Stimulated activated CD8-positive, alpha-beta memory T cell treated with anti-CD3 and anti-CD28 coated beads, Interleukin-7, amount 100 ng/mL, for 1 hour (primary cell): ENCODE results near the gene UGT1A7.

Source experiments
- DNase-seq, 2 donors: peaks; one replicate each; pipeline ENCODE4 v3.0.0-alpha.2; 2020; ENCODE audit warnings: low read depth in 2 of 2

The UGT1A7 gene

DNA sequence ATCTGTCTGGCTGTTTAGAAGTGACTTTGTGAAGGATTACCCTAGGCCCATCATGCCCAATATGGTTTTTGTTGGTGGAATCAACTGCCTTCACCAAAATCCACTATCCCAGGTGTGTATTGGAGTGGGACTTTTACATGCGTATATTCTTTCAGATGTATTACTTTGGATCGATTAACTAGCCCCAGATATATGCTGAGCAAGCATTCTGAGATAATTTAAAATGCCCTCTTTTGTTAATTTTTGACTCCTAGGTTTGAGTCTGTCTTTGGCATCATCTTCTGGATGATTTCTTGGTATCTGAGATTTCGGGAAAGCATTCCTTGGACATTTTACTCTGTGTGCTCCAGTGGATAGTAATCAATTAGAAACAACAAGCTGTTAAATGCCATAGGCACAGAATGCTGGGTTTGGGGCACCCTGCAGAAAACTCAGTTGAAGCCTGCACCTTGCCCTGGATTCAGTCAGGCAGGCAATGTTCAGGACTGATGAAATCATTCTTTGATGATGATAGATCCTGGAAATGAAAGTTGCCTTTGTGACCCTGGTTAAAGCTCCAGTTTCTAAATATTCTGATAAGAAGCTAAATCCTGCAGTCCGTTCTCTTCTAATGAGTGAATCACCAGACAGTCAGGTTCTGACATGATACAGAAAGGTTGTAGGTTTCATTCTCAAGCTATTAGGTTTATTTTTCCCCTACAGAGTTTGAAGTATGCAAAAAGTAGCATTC, 79.5 kb downstream of the UGT1A7 start:
- no peak for DNase-seq

DNA sequence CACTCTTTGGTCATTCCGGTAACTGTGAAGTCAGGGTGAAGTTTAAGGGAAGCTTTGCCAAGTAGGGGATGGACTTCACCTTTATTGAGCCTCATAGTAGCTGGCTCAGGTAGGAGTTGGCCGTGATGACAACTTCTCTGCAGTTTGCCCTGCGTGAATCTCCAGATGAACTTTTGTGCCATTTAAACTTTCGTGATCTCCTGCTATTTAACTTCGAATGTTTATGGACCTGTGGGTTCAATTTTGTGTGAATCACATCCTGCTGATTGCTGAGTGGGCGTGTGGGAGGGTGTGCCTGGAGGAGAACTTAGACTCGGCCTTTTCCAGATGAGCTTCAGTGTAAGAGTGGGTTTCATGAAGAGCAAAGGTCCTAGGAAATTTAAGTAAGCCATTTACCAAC, 82.6 kb downstream of the UGT1A7 start:
- no peak for DNase-seq

DNA sequence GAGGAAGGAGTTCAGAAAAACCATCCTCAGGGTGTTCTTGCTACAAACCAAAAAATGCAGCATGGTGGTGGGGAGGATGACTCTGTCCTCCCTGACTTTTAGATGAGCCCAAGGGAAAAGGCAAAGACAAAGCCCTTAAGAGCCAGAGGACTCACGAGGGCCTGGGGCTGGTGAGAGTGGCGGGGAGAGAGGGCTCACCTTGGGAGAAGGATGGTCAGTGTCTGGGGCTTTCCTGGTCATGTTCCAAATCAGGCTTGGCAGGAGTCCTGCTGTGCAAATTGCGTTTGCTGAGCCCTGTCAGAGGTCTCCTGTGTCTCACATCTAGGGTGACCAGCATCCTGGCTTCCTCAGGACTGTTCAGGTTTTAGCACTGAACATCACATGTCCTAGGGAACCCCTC, 83.1 kb downstream of the UGT1A7 start:
- DNase-seq: no peak

DNA sequence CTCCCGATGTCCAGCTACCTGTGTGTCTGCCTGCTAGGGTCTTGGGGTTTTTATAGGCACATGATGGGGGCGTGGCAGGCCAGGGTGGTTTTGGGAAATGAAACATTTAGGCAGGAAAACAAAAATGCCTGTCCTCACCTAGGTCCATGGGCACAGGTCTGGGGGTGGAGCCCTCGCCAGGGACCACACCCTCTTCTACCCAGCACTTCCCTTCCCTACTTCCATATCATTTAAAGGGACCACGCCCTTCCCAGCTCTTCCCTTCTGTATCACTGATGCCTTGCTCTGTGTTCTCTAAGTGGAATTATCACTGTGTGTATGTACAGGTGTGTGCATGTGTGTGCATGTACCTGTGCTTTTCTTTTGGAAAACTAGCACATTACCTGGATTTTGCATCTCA, 84.7 kb downstream of the UGT1A7 start:
- no peak for DNase-seq

DNA sequence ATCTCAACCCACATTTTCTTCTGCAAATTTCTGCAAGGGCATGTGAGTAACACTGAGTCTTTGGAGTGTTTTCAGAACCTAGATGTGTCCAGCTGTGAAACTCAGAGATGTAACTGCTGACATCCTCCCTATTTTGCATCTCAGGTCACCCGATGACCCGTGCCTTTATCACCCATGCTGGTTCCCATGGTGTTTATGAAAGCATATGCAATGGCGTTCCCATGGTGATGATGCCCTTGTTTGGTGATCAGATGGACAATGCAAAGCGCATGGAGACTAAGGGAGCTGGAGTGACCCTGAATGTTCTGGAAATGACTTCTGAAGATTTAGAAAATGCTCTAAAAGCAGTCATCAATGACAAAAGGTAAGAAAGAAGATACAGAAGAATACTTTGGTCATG, 86.4 kb downstream of the UGT1A7 start:
- DNase-seq: no peak

DNA sequence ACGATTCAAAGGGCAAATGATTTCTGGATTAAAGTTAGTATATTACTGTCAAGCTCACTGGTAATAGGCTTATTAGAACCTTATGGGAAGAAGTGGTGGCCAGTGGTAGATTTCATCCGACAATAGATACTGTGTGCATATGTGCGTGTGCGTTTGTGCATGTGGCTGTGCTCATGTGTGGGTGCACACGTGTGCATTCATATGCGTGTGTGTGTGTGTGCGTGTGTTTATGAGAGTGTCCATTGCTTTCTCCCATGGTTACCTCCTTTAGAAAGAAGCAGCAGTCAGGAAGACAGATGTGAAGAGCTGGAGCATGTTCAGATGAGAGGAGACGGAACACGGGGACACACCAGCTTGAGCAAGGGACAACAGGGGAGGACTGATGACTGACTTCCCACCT, 87.6 kb downstream of the UGT1A7 start:
- no peak for DNase-seq

DNA sequence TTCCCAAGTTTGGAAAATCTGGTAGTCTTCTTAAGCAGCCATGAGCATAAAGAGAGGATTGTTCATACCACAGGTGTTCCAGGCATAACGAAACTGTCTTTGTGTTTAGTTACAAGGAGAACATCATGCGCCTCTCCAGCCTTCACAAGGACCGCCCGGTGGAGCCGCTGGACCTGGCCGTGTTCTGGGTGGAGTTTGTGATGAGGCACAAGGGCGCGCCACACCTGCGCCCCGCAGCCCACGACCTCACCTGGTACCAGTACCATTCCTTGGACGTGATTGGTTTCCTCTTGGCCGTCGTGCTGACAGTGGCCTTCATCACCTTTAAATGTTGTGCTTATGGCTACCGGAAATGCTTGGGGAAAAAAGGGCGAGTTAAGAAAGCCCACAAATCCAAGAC, 90.5 kb downstream of the UGT1A7 start:
- no peak for DNase-seq

DNA sequence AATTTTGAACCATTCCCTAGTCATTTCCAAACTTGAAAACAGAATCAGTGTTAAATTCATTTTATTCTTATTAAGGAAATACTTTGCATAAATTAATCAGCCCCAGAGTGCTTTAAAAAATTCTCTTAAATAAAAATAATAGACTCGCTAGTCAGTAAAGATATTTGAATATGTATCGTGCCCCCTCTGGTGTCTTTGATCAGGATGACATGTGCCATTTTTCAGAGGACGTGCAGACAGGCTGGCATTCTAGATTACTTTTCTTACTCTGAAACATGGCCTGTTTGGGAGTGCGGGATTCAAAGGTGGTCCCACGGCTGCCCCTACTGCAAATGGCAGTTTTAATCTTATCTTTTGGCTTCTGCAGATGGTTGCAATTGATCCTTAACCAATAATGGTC, 90.9 kb downstream of the UGT1A7 start:
- DNase-seq: no peak

DNA sequence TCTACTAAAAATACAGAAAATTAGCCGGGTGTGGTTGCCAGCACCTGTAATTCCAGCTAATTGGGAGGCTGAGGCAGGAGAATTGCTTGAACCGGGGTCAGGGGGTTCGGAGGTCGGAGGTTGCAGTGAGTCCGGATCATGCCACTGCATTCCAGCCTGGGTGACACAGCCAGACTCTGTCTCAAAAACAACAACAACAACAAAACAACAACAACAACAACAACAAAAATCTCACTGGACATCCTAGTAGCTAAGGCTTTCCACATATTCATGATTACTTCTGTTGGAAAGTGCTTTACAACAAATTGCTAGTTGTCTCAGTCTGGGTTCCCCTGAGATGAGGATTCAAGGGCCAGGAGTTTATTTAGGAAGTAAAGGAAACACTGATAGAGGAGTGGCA, 92.2 kb downstream of the UGT1A7 start:
- no peak for DNase-seq

DNA sequence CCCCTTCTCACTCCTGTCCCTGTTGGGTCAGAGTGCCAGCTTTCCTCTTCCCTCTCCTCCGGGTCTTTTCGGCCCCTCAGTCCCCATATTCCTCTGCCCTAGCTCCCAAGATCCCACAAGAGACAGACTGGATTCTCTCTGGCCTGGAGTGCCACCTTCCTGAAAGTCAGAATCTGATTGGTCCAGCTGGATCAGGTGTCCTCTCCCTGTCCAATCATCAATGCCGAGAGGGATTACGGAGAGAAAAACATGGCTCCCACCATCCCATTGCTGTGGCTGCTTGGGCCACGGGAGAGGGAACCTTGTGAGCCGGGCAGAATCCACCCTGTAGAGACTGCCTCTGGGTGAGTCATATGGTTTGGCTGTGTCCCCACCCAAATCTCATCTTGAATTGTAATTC, 93.7 kb downstream of the UGT1A7 start:
- no peak for DNase-seq

DNA sequence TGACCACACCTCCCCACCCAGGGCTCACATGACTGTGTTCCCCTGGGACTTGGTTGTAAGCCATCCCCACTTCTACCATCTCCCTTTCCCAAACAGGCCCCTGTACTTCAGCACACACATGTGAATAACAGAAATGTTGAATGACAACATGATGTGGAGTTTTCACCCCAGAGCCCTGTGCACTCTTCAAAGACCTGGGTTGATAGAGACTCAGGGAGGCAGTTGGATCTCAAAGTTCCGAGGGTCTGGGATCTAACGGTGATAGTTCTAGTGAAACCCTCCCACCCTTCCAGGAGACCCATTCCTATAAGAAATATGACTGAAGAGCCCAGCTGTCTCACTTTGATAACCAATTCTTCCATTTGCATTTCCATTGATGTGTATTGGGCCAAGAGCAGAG, 96.3 kb downstream of the UGT1A7 start, which contains the start of gene MROH2A:
MROH2A (plus strand) TSS at position 301 of the 400 bp plus-strand sequence. CDS start 1,029 bp downstream, outside the sequence.
- no peak for DNase-seq

DNA sequence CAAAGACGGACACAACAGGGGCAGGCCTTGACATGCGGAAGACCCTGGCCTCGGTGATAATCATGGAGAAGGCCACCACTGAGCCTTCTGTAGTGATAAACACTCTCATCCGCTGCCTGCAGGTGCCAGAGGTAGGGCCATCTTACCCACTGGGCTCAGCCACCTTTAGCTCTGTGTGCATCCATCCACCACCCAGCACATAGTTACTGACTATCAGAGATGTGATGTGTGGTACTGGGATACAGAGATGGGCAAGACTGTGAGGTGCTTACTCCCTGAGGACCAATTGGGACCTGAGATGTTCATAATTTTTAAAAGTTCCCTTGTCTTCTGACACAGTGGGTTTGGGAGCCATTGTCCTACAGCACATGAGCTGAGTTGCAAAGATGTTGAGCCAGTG, 98.0 kb downstream of the UGT1A7 start:
- DNase-seq: no peak

DNA sequence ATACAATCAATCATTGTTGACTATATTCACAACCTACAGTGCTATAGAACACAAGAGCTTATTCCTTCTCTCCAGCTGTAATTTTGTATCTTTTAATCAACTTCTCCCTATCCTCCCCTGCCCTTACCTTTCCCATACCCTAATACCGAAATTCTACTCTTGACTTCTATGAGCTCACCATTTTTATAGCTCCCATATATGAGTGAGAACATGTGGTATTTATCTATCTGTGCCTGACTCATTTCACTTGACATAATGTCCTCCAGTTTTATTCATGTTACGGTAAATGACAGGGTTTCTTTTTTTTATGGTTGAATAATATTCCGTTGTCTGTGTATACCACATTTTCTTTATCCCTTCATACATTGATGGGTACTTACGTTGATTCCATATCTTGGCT, 99.1 kb downstream of the UGT1A7 start:
- no peak for DNase-seq

DNA sequence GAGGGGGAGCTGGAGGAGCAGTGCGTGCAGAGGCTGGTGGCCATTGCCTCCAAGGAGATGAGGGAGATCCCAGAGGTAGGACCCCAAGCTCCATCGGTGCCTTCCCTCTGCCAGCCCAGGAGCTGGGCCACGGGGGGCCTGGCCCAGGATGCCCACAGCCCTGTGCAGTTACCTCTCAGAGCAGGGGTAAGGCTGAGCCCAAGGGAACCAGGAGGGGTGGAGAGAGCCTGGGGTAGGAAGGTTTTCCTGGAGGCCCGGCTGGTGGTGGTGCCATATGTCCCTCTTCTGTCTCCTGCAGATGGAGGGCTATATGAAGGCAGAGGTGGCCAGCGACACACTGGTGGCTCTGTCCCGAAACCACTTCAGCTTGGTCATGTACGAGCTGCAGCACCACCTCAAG, 107.9 kb downstream of the UGT1A7 start:
- DNase-seq: no peak

DNA sequence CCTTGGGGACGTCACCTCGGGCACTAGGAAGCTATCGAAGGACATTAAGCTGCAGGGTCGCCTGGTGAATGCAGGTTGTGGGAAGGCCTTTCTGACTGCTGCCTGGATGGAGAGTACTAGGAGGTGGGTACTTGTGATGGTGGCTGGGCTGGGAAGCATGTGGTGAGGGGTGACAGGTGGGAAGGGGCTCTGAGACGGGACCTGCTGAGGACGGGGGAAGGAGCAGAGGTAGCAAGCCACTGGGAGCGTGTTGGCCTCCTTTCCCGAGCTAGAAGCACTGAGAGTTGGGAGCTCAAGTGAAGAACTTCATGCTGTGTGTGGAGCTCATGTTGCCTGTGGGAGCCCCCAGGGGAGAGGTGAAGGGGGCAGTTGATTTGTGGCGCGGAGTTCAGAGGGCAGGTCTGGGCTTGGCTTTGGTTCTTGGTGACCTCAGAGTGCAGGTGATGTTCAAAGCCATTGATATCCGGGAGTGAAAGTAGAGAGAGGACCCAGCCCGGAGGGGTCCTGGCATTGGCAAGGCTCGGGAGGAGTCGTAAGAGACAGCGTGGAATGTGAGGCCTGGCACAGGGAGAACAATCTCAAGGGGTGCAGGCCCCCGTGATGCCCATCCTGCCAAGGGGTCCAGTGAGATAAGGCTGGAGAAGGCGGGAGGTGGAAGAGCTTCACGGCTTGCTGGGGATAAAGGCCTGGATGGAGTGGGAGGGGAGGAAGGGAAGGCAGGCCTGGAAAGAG, 109.6 kb downstream of the UGT1A7 start:
- DNase-seq: no peak

DNA sequence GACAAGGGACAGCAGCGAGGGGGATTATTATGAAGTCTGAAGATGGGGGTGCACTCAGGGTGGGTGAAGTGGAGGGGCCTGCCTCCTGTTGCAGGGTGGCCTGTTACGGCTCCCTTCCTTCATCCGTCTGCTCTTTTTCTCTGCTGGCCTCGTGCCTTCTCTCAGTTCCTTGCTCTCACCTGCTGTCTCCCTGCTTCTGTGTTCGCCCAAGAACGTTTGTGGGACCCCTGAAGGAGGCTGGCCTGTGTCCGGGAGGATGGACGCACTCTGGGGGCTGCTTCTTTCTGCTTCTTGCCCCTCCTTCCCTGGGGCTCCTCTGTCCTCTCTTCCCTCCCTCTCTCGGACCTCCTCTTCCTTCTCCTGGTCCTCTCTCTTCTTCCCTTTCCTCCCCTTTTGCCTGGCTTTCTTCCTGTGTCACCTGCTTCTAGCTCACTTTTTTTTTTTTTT, 110.2 kb downstream of the UGT1A7 start:
- DNase-seq: no peak

DNA sequence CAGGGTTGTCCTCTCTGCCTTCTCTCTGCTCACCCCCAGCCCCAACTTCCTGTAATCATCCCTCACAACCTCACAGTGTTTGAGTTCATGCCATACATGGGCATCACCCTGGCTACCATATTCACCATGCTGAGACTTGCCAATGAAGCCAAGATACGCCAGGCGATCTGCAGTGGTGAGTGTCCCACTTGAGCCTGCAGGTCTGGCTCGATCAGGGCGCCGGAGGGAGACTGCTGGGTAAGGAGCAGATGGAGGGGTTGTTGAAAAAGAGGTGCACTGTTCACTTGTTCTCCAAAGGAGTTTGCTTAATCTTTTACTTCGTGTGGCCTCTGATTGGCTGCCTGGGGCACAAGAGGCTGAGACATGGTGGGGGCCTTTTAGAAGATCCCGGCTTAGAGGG, 111.0 kb downstream of the UGT1A7 start:
- DNase-seq: no peak

DNA sequence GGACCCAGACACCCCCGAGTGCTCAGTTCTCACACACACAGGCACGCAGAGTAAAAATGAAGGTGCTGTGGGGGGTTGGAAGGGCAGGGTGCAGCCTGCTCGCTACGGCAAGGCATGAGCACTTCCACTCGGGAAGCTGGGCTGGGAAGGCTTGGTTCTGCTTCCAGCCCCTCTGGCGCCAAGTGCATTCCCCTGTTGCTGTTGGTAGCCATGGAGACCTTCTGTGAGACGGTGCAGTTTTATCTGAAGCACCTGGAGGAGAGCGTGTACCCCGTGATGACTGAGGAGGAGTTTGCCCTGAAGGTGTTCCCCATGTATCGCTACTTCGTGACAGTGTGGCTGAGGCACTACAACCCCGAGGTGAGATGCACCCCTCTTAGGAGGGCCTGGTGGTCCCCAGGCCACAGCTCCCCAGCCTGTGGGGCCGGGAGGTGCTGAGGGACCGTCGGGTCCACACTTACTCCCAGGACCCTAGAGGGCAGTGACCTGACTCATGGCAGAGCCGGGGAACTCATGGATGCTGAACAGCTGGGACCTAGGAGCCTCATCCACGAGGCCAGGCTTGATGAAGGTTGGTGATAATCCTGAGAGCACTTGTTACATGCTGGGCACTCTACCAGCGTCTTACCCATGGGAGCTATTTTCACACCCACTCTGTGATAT, 111.9 kb downstream of the UGT1A7 start:
- DNase-seq: no peak

DNA sequence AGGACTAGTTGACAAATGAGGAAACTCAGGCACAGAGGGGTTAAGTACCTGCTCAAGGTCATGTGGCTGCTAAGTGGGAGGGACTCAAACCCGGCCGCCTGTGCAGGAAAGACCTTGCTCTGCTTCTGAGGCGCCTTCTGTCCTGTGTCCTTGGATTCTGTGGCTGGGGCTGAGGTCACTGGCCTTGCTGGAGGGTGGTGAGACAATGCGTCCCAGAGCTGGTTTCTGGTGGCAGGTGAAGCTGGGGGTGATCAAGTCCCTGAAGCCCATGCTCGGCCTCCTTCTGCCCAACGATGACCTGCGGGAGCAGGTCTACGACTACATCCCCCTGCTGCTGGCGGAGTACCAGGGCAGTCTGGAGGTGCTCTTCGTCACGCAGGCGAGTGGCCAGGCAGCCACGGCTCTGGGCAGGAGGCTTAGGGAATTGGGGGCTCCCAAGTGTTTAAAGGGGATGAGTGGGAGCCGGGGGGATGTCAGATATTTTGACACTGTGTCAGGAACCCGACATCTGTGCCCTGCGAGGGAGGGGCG, 112.5 kb downstream of the UGT1A7 start:
- DNase-seq: no peak

DNA sequence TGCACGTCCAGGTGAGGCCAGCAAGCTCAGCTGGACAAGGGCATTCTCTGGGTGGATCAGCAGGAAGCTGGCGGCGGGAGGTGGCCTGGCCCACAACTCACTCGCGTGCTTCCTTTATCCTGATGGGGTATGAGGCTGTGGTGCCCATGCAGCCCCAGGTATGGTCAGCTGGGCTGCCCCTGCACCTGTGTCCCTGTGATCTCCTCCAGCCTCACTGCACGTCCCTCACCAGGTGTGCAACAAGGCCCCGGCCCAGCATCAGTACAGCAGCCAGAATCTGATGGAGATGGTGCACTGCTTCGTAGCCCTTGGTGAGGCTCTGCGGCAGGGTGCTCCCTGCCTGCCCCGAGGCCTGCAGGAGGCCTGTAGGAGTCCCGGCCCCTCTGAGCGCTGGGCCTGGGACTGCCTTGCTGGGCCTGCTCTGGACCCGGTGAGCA, 114.1 kb downstream of the UGT1A7 start:
- DNase-seq: no peak

DNA sequence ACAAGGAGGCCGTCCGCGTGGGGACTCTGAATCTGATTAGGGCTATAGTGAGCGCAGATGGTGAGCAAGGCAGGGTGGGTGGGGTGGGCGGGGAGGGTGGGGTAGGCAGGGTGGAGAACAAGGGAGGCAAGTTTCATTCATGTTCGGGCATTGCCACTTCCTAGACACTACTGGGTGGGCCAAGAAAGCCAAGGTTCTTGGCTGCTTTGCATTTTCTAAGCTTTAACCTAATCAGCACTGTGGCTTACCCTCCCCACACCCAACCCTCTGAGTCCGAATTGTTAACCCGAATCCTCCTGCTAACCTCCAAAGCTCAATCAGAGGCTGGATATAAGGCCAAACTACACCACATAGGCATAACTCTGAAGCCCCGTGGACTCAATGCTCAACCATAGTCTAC, 114.6 kb downstream of the UGT1A7 start:
- no peak for DNase-seq

DNA sequence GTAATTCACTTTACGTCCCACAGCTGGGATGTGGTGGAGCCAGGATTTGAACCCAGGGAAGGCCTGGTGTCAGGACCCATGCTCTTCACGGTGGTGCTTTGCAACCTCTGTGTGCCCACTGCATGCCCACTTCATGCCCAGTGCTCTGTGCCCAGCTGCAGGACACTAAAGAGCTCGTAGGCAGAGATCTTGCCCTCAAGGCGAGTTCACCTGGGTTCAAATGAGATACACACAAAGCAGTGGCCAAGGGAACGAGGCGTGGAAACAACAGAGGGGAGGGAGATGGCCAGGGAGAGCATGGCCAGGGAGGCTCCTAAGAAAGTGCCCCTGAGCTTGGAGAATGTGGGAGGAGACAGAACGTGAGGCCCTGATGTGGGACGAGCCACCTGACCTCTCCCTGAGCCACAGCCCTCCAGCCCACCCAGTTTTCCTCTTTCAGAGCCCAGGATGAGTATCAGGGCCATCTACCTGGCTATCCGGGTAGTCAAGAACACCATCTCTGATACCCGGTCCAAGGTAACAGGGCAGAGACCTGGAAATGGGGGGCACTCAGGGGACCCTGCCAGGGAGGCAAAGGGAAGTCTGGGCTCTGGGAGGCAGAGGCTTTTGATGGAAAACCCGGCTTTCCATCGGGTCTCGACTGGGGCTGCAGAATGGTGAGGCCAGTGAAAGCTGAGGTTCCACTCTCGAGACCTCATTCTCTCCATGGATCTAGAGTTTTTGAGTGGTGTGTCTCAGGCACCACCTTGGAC, 116.8 kb downstream of the UGT1A7 start:
- no peak for DNase-seq
